Thyroid gland (tissue), 4 donors: ENCODE measurements around the gene ZCCHC3.

Source experiments
- CTCF ChIP-seq, 6 experiments: fragments of 200-600 bp in 3 of 6; fragments of 450-650 bp in 3 of 6; sonication (generic) in 3 of 6; IDR thresholded peaks; one replicate each; pipeline ENCODE4 v1.5.1; 2016 to 2019; ENCODE audit warnings: antibody characterized with exemption in 6 of 6, mild to moderate bottlenecking in 2 of 6, inconsistent platforms in 1 of 6, moderate library complexity in 1 of 6
- POLR2A ChIP-seq, 2 donors: fragments of 450-650 bp; IDR thresholded peaks; one replicate each; pipeline ENCODE4 v1.6.1; 2017; ENCODE audit warnings: antibody characterized with exemption in 2 of 2, mild to moderate bottlenecking in 2 of 2, moderate library complexity in 1 of 2

GRCh38 chr20:258269-258858 is 39.0 kb upstream of the ZCCHC3 start:
- TF ChIP-seq CTCF (IDR thresholded peaks at IDR 0.05) (no peak), POLR2A (IDR thresholded peaks at IDR 0.05) (no peak)
